SKM-1 (cell line): Measurements from ENCODE around the gene VEZT.
A peak's percentile ranks its signal among the peaks of the same experiment; 100 is the strongest.
"Not testable (repeated sequence)": the region's sequence is repeated elsewhere in the genome, so short reads cannot be mapped to it uniquely, and the experiment has no call there.

ENCODE experiments used
- DNase-seq: peaks from one replicate; lab custom pipeline; 2025; ENCODE audit not compliant: unreplicated experiment; lab: John Stamatoyannopoulos, UW

VEZT gene

GRCh38 chr12:95217377-95218149 lies at the start of gene VEZT, which contains the start of gene FGD6:
Gene VEZT, plus strand, starts transcription at chr12:95217807. Its CDS starts 44 bp downstream, at chr12:95217851.
Gene FGD6, minus strand, starts transcription at chr12:95217467. Its CDS starts 227 bp downstream, at chr12:95217240.
- peak; percentile 67 for DNase-seq

- no peak for DNase-seq
These were observed 48.9 kb upstream of the VEZT start for GRCh38 chr12:95168746-95169145.

GRCh38 chr12:95169368-95169767 lies 48.2 kb upstream of the VEZT start:
- DNase-seq: no peak

GRCh38 chr12:95173392-95174251 lies 44.0 kb upstream of the VEZT start:
- no peak for DNase-seq

GRCh38 chr12:95177201-95177768 lies 40.3 kb upstream of the VEZT start:
- DNase-seq: no peak

GRCh38 chr12:95178136-95178535 lies 39.5 kb upstream of the VEZT start:
- DNase-seq: no peak

GRCh38 chr12:95179011-95179410 lies 38.6 kb upstream of the VEZT start:
- DNase-seq: no peak

- DNase-seq: no peak
These were observed 36.5 kb upstream of the VEZT start for GRCh38 chr12:95181103-95181502.

- DNase-seq: no peak
These were observed 34.7 kb upstream of the VEZT start for GRCh38 chr12:95182868-95183415.

GRCh38 chr12:95184121-95184520 lies 33.5 kb upstream of the VEZT start:
- no peak for DNase-seq

GRCh38 chr12:95185072-95185471 lies 32.5 kb upstream of the VEZT start:
- no peak for DNase-seq

- DNase-seq: no peak
These were observed 31.8 kb upstream of the VEZT start for GRCh38 chr12:95185854-95186253.

GRCh38 chr12:95187865-95188415 lies 29.7 kb upstream of the VEZT start:
- no peak for DNase-seq

- DNase-seq: no peak
These were observed 26.4 kb upstream of the VEZT start for GRCh38 chr12:95191060-95191696.

GRCh38 chr12:95192271-95192670 lies 25.3 kb upstream of the VEZT start:
- DNase-seq: no peak

GRCh38 chr12:95193139-95193538 lies 24.5 kb upstream of the VEZT start:
- DNase-seq: no peak

- DNase-seq: no peak
These were observed 22.5 kb upstream of the VEZT start for GRCh38 chr12:95195122-95195521.

- DNase-seq: not testable (repeated sequence)
These were observed 20.6 kb upstream of the VEZT start for GRCh38 chr12:95196875-95197569.

- no peak for DNase-seq
These were observed 20.0 kb upstream of the VEZT start for GRCh38 chr12:95197636-95198035.

- DNase-seq: no peak
These were observed 18.7 kb upstream of the VEZT start for GRCh38 chr12:95198914-95199313.
